GM23248 (cell line): ENCODE measurements around the gene TMA7.

ENCODE experiments used
- EZH2 ChIP-seq: fragments of 200-600 bp; sonication (generic); IDR thresholded peaks from 2 replicates; pipeline ENCODE4 v1.6.1; 2018; ENCODE audit warnings: antibody characterized with exemption, mild to moderate bottlenecking; ENCODE audit not compliant: insufficient read depth, poor library complexity, severe bottlenecking
- EZH2phosphoT487 ChIP-seq: fragments of 200-600 bp; sonication (generic); IDR thresholded peaks from 2 replicates; pipeline ENCODE4 v1.6.1; 2018; ENCODE audit warnings: antibody characterized with exemption, moderate library complexity, mild to moderate bottlenecking, low read depth; ENCODE audit not compliant: insufficient read depth

GRCh38 chr3:48395714-48396113, 44.3 kb upstream of the TMA7 start:
- TF ChIP-seq EZH2phosphoT487 (no peak), EZH2 (no peak)
